ENCODE results near the gene KRTAP5-2.

DNA sequence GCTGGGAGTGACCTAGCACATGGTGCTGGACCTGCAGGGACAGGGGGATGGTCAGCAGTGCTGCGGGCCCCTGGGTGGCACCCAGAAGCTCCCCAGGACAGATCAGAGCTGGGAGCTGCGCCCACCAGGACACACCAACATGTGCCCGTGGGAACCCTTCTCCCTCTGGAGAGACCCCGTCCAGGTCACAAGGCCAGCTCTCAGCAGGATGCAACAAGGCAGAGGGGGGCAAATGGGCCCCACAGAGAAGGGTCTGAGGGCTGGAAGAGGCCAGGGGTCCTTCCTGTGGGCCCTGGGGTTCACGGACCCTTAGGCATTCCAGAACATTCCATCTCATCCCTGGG, 32.2 kb downstream of the KRTAP5-2 start:
- TF ChIP-seq, protein P1, sequence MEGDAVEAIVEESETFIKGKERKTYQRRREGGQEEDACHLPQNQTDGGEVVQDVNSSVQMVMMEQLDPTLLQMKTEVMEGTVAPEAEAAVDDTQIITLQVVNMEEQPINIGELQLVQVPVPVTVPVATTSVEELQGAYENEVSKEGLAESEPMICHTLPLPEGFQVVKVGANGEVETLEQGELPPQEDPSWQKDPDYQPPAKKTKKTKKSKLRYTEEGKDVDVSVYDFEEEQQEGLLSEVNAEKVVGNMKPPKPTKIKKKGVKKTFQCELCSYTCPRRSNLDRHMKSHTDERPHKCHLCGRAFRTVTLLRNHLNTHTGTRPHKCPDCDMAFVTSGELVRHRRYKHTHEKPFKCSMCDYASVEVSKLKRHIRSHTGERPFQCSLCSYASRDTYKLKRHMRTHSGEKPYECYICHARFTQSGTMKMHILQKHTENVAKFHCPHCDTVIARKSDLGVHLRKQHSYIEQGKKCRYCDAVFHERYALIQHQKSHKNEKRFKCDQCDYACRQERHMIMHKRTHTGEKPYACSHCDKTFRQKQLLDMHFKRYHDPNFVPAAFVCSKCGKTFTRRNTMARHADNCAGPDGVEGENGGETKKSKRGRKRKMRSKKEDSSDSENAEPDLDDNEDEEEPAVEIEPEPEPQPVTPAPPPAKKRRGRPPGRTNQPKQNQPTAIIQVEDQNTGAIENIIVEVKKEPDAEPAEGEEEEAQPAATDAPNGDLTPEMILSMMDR (IDR thresholded peaks at IDR 0.05; ENCODE audit: insufficient read depth, low read depth, low read length), result no peak
- no peak for TF ChIP-seq EZH2 (IDR thresholded peaks at IDR 0.05; ENCODE audit: insufficient read depth, low read length)

Data from astrocyte (in vitro differentiated cells and primary cell).